HEK293 (cell line): ENCODE data around the gene NFKB1.

ENCODE experiments used
- CTCF ChIA-PET: fragments of 350-600 bp; formaldehyde crosslinking; extraction: SDS; loops from one replicate; lab custom pipeline; 2021; ENCODE audit warnings: antibody characterized with exemption; lab: Yijun Ruan, JAX
- POLR2A ChIA-PET: fragments of 300-600 bp; formaldehyde crosslinking; extraction: SDS; loops from one replicate; lab custom pipeline; 2020; ENCODE audit warnings: antibody characterized with exemption, inconsistent platforms; lab: Yijun Ruan, JAX
- H3K27ac ChIP-seq: fragments of 200-500 bp; sonication (Bioruptor generic); 2 replicates; pipeline ENCODE4 v1.5.1; 2014; ENCODE audit warnings: low read depth, low read length, control low read depth, inconsistent platforms; ENCODE audit errors: extremely low read depth
- H3K36me3 ChIP-seq, 2 experiments: fragments of 200-500 bp in 1 of 2; sonication (Bioruptor generic) in 1 of 2; 1 replicate in 1 of 2; 2 replicates in 1 of 2; pipeline ENCODE4 v1.5.1; 2014 to 2017; ENCODE audit warnings: inconsistent platforms in 2 of 2, low read length in 2 of 2; ENCODE audit not compliant: control insufficient read depth in 2 of 2, insufficient read depth in 1 of 2
- H3K4me1 ChIP-seq: fragments of 200-500 bp; sonication (Bioruptor generic); 2 replicates; pipeline ENCODE4 v1.5.1; 2014; ENCODE audit warnings: mild to moderate bottlenecking, low read length, inconsistent platforms; ENCODE audit not compliant: control insufficient read depth, insufficient read depth
- H3K4me3 ChIP-seq: 2 replicates; pipeline ENCODE4 v1.5.1; 2011; ENCODE audit warnings: low read depth, mild to moderate bottlenecking, control low read depth, low read length, moderate library complexity
- H3K9me3 ChIP-seq: fragments of 200-500 bp; sonication (Bioruptor generic); 2 replicates; pipeline ENCODE4 v1.5.1; 2014; ENCODE audit warnings: low read depth, low read length, inconsistent platforms; ENCODE audit not compliant: control insufficient read depth, insufficient read depth
- ELK4 ChIP-seq: IDR thresholded peaks from 2 replicates; pipeline ENCODE4 v1.6.1; 2011; ENCODE audit warnings: mild to moderate bottlenecking, low read depth, low read length, borderline replicate concordance
- ZBTB44 ChIP-seq: fragments of 450-650 bp; IDR thresholded peaks from 2 replicates; pipeline ENCODE4 v1.5.1; 2018; ENCODE audit warnings: missing biosample characterization, mild to moderate bottlenecking, missing genetic modification characterization
- ZFP3 ChIP-seq: fragments of 450-650 bp; formaldehyde crosslinking; IDR thresholded peaks from 2 replicates; pipeline ENCODE4 v1.5.1; 2016; ENCODE audit warnings: low read depth, missing biosample characterization, missing genetic modification characterization
- ZNF157 ChIP-seq: fragments of 450-650 bp; formaldehyde crosslinking; IDR thresholded peaks from 2 replicates; pipeline ENCODE4 v1.5.1; 2016; ENCODE audit warnings: missing biosample characterization, missing genetic modification characterization
- ZNF518A ChIP-seq: fragments of 450-650 bp; formaldehyde crosslinking; conservative IDR thresholded peaks from 2 replicates; pipeline ENCODE4 v1.5.1; 2016; ENCODE audit warnings: low read depth, missing biosample characterization, missing genetic modification characterization
- TF ChIP-seq, protein P1 (sequence below): fragments of 450-650 bp; formaldehyde crosslinking; conservative IDR thresholded peaks from 2 replicates; pipeline ENCODE4 v1.5.1; 2016; ENCODE audit warnings: low read depth, missing biosample characterization, missing genetic modification characterization
- TF ChIP-seq, protein P2 (sequence below): fragments of 450-650 bp; formaldehyde crosslinking; IDR thresholded peaks from 2 replicates; pipeline ENCODE4 v1.5.1; 2017; ENCODE audit warnings: missing biosample characterization, mild to moderate bottlenecking, missing genetic modification characterization, moderate library complexity
- TF ChIP-seq, protein P3 (sequence below): fragments of 450-650 bp; formaldehyde crosslinking; IDR thresholded peaks from 2 replicates; pipeline ENCODE4 v1.5.1; 2016; ENCODE audit warnings: missing biosample characterization, missing genetic modification characterization

NFKB1 gene

DNA sequence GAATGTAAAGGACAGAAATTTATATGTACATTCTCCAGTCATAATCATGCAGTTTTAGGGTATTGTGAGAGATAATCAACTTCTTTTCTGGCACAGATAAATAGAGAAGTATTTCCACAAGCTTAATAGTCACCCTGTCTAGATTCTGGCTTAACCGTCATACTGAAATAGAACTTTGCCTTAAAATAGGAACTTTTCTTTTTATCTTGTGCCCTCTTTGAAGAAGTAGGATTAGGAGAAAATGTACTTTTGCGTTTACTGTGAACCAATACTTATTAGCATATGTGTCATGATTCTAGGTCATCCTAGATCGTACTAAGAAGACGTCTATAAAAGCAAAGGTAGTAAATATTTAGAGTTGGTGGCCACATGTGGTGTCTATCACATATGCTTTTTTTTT, 95.4 kb downstream of the NFKB1 start:
- Histone ChIP-seq H3K27ac (no peak overlapping the region), H3K4me3 (no peak overlapping the region), H3K9me3 (no peaks in the 10 kb centered on the region), H3K36me3 (peaks cover 0 to 42% of the 10 kb centered on the region in 2 experiments; a peak in 1 of 3 replicates), H3K4me1 (no peaks in the 10 kb centered on the region)
- no peak for TF ChIP-seq ELK4
- no peak for TF ChIP-seq ZNF157 (tag by site-specific recombination)
- TF ChIP-seq, protein P1, sequence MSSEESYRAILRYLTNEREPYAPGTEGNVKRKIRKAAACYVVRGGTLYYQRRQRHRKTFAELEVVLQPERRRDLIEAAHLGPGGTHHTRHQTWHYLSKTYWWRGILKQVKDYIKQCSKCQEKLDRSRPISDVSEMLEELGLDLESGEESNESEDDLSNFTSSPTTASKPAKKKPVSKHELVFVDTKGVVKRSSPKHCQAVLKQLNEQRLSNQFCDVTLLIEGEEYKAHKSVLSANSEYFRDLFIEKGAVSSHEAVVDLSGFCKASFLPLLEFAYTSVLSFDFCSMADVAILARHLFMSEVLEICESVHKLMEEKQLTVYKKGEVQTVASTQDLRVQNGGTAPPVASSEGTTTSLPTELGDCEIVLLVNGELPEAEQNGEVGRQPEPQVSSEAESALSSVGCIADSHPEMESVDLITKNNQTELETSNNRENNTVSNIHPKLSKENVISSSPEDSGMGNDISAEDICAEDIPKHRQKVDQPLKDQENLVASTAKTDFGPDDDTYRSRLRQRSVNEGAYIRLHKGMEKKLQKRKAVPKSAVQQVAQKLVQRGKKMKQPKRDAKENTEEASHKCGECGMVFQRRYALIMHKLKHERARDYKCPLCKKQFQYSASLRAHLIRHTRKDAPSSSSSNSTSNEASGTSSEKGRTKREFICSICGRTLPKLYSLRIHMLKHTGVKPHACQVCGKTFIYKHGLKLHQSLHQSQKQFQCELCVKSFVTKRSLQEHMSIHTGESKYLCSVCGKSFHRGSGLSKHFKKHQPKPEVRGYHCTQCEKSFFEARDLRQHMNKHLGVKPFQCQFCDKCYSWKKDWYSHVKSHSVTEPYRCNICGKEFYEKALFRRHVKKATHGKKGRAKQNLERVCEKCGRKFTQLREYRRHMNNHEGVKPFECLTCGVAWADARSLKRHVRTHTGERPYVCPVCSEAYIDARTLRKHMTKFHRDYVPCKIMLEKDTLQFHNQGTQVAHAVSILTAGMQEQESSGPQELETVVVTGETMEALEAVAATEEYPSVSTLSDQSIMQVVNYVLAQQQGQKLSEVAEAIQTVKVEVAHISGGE (tag by site-specific recombination), result no peak
- TF ChIP-seq ZNF518A, result no peak
- TF ChIP-seq, protein P2, sequence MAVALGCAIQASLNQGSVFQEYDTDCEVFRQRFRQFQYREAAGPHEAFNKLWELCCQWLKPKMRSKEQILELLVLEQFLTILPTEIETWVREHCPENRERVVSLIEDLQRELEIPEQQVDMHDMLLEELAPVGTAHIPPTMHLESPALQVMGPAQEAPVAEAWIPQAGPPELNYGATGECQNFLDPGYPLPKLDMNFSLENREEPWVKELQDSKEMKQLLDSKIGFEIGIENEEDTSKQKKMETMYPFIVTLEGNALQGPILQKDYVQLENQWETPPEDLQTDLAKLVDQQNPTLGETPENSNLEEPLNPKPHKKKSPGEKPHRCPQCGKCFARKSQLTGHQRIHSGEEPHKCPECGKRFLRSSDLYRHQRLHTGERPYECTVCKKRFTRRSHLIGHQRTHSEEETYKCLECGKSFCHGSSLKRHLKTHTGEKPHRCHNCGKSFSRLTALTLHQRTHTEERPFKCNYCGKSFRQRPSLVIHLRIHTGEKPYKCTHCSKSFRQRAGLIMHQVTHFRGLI (tag by site-specific recombination), result no peak
- TF ChIP-seq ZFP3 (tag by site-specific recombination), result no peak
- TF ChIP-seq, protein P3, sequence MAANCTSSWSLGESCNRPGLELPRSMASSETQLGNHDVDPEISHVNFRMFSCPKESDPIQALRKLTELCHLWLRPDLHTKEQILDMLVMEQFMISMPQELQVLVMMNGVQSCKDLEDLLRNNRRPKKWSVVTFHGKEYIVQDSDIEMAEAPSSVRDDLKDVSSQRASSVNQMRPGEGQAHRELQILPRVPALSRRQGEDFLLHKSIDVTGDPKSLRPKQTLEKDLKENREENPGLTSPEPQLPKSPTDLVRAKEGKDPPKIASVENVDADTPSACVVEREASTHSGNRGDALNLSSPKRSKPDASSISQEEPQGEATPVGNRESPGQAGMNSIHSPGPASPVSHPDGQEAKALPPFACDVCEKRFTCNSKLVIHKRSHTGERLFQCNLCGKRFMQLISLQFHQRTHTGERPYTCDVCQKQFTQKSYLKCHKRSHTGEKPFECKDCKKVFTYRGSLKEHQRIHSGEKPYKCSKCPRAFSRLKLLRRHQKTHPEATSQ (tag by site-specific recombination), result no peak
- TF ChIP-seq ZBTB44 (tag by site-specific recombination), result no peak
- POLR2A ChIA-PET, result no interaction called here
- CTCF ChIA-PET, result interaction anchor here (1.3 kb wide), 1 partner anchor 17 kb away, joined by 4 read pairs; no protein-coding TSS in a partner anchor
